B cell (primary cell): ENCODE measurements around the gene CFLAR.

Experiments
- CTCF ChIP-seq: fragments of 200-600 bp; IDR thresholded peaks from one replicate; pipeline ENCODE4 v1.8.0; 2022; ENCODE audit warnings: antibody characterized with exemption, mild to moderate bottlenecking
- EZH2 ChIP-seq: IDR thresholded peaks from 2 replicates; pipeline ENCODE4 v1.6.1; 2012; ENCODE audit warnings: borderline replicate concordance, low read depth, mild to moderate bottlenecking, moderate library complexity, low read length; ENCODE audit not compliant: insufficient read depth, poor library complexity, severe bottlenecking

- TF ChIP-seq CTCF (no peak), EZH2 (no peak)
These were observed 6.8 kb upstream of the CFLAR start for GRCh38 chr2:201109186-201109585.
